VCaP (cell line): ENCODE results near the gene ADARB2.
A peak's percentile ranks its signal among the peaks of the same experiment; 100 is the strongest.

Experiments
- H3K27ac ChIP-seq: fragments of 450-650 bp; 2 replicates; pipeline ENCODE4 v1.5.1; 2017
- CTCF ChIP-seq: fragments of 450-650 bp; conservative IDR thresholded peaks from 2 replicates; pipeline ENCODE4 v1.5.1; 2017; ENCODE audit warnings: mild to moderate bottlenecking, moderate library complexity

ADARB2 gene

GRCh38 chr10:1384026-1384425, 353.3 kb downstream of the ADARB2 start:
- TF ChIP-seq CTCF: no peak
- no peak overlapping the region for H3K27ac ChIP-seq

- no peak for TF ChIP-seq CTCF
- H3K27ac ChIP-seq: no peak overlapping the region
Observed at GRCh38 chr10:1382711-1383110, 354.6 kb downstream of the ADARB2 start.

GRCh38 chr10:1381339-1381738, 356.0 kb downstream of the ADARB2 start:
- no peak overlapping the region for H3K27ac ChIP-seq
- TF ChIP-seq CTCF: no peak

- no peak overlapping the region for H3K27ac ChIP-seq
- no peak for TF ChIP-seq CTCF
Observed at GRCh38 chr10:1380088-1380671, 357.1 kb downstream of the ADARB2 start.

GRCh38 chr10:1379601-1380000, 357.7 kb downstream of the ADARB2 start:
- no peak overlapping the region for H3K27ac ChIP-seq
- TF ChIP-seq CTCF: no peak

GRCh38 chr10:1378473-1378872, 358.9 kb downstream of the ADARB2 start:
- peak overlapping the region; percentile 67 for H3K27ac ChIP-seq
- no peak for TF ChIP-seq CTCF

- peak overlapping the region; percentile 67 for H3K27ac ChIP-seq
- TF ChIP-seq CTCF: no peak
Observed at GRCh38 chr10:1377740-1378397, 359.5 kb downstream of the ADARB2 start.
